Upper lobe of right lung (tissue), 1 donor: ENCODE data around the gene TRPC1. TPM values are rescaled to one million over a fixed set of nuclear protein-coding genes. Genes with fewer than 3 reads are reported as not detected.

ENCODE experiments used
- ATAC-seq: fragments of 200-7000 bp; cut with Tn5 transposase; one replicate; pipeline ENCODE4 v1.9.1; 2020; ENCODE audit warnings: mild to moderate bottlenecking, moderate library complexity
- DNase-seq: peaks from one replicate; pipeline ENCODE4 v3.0.0-alpha.2; 2020
- H3K27ac ChIP-seq: fragments of 200-600 bp; one replicate; pipeline ENCODE4 v1.8.0; 2022
- H3K27me3 ChIP-seq: fragments of 200-600 bp; one replicate; pipeline ENCODE4 v1.8.0; 2022; ENCODE audit warnings: mild to moderate bottlenecking
- H3K36me3 ChIP-seq: fragments of 200-600 bp; one replicate; pipeline ENCODE4 v1.8.0; 2022
- H3K4me1 ChIP-seq: fragments of 200-600 bp; one replicate; pipeline ENCODE4 v1.8.0; 2022
- H3K4me3 ChIP-seq: fragments of 200-600 bp; one replicate; pipeline ENCODE4 v1.8.0; 2022; ENCODE audit warnings: mild to moderate bottlenecking
- H3K9me3 ChIP-seq: fragments of 200-600 bp; one replicate; pipeline ENCODE4 v1.8.0; 2022
- intact Hi-C: fragments of 100-400 bp; cut with DNase I; formaldehyde crosslinking; loops from one replicate; pipeline ENCODE4 v1.11.0; 2022
- total RNA-seq: library from RNA; stranded (reverse); fragmentation: NEBNext Ultra II Directional; extraction: Animal tissue kit (Norgen Biotek cat#: 25700); gene quantifications from one replicate; pipeline ENCODE4 v1.2.1, GENCODE V29; 2021
- TF ChIP-seq, protein P1 (sequence below): fragments of 200-600 bp; IDR thresholded peaks from one replicate; pipeline ENCODE4 v1.8.0; 2022; ENCODE audit warnings: antibody characterized with exemption
- donor health status: DM: no; HTN: yes; CAD: no; lungs with severe emphysema.

TRPC1 gene
- total RNA-seq, 1 donor from 2014 or later = 5.6 TPM

DNA sequence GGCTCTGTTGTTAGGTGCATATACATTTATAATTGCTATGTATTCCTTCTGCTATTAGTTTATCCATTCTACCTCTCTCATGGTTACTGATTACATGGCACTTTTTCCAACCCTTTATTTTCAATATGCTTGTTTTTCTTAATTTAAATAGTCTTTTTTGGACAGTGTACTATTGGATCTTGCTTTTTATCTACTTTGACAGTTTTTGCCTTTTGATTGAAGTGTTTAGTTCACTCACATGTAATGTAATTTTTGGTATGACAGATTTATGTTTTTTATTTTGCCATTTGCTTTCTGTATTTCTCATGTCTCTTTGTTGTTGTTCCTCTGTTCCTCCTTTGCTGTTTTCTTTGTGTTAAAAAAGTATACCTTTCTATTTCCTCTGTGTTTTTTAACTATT lies 44.5 kb downstream of the TRPC1 start:
- no peak for DNase-seq
- no peak for ATAC-seq
- Histone ChIP-seq H3K4me3 (no peak overlapping the region), H3K36me3 (no peaks in the 10 kb centered on the region), H3K27ac (no peak overlapping the region), H3K27me3 (no peaks in the 10 kb centered on the region), H3K9me3 (no peaks in the 10 kb centered on the region), H3K4me1 (no peaks in the 10 kb centered on the region)
- intact Hi-C loops = no loop called here
- TF ChIP-seq, protein P1, sequence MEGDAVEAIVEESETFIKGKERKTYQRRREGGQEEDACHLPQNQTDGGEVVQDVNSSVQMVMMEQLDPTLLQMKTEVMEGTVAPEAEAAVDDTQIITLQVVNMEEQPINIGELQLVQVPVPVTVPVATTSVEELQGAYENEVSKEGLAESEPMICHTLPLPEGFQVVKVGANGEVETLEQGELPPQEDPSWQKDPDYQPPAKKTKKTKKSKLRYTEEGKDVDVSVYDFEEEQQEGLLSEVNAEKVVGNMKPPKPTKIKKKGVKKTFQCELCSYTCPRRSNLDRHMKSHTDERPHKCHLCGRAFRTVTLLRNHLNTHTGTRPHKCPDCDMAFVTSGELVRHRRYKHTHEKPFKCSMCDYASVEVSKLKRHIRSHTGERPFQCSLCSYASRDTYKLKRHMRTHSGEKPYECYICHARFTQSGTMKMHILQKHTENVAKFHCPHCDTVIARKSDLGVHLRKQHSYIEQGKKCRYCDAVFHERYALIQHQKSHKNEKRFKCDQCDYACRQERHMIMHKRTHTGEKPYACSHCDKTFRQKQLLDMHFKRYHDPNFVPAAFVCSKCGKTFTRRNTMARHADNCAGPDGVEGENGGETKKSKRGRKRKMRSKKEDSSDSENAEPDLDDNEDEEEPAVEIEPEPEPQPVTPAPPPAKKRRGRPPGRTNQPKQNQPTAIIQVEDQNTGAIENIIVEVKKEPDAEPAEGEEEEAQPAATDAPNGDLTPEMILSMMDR = no peak

DNA sequence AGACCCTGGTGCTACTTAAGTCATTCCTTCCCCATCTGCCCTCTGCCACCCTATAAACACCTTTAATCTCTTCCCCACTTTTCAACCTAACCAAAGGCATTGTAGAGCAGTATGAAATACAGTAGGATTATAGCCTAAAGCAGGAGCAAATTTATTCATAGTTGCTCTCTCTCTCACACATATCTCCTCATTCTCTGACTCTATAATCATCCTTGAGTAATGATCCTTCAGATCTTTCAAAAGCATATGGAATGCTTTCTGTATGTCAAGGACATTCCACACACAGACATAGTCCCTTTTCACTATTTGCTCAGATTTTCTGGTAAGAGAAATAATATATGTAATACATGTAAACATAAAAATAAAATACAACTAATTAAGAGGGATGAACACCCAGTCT lies 54.1 kb downstream of the TRPC1 start:
- no peak for ATAC-seq
- H3K4me3 ChIP-seq = no peak overlapping the region
- no peak for DNase-seq
- intact Hi-C loops = no loop called here
- TF ChIP-seq, protein P1 = no peak
- no peaks in the 10 kb centered on the region for H3K36me3 ChIP-seq
- H3K27ac ChIP-seq = no peak overlapping the region
- H3K27me3 ChIP-seq = no peaks in the 10 kb centered on the region
- no peaks in the 10 kb centered on the region for H3K4me1 ChIP-seq
- H3K9me3 ChIP-seq = no peaks in the 10 kb centered on the region

DNA sequence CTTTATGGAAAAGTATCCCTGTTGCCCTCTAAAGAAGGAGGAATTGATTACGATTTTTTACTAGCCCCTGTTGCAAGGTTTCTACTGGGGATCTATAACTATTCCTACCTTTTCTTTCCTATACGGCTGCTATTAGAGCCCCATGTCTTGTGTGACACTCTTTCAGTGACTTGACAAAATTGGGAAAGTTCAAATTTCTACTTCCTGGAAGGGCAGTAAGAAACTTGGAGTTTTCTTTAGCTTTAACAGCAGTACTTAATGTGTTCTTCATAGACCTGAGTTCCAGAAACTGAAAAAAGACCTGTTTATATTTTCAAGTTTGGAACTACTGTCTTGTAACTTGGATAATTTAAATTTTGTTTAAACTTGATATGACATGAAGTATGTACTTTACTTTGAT lies 54.7 kb downstream of the TRPC1 start:
- Histone ChIP-seq H3K4me3 (no peak overlapping the region), H3K36me3 (no peaks in the 10 kb centered on the region), H3K27ac (no peak overlapping the region), H3K9me3 (no peaks in the 10 kb centered on the region), H3K4me1 (no peaks in the 10 kb centered on the region), H3K27me3 (no peaks in the 10 kb centered on the region)
- no peak for DNase-seq
- ATAC-seq = no peak
- TF ChIP-seq, protein P1 = no peak
- intact Hi-C loops = no loop called here

DNA sequence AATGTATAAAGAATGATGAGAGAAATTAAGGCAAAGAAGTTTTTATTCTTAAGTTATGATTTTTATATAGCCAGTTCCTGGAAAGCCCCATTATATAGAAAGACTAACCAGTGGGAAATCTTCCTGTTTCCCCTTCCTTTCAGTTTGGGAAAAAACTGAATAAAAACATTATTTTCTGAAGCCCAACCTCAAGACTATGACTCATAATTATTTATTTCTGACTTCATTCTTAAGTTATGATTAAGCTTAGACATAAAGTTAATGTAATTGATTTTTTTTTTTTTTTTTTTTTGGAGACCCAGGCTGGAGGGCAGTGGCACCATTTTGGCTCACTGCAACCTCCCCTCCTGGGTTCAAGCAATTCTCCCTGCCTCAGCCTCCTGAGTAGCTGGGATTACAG lies 55.8 kb downstream of the TRPC1 start:
- DNase-seq (no peak), ATAC-seq (no peak)
- Histone ChIP-seq H3K9me3 (no peaks in the 10 kb centered on the region), H3K4me3 (no peak overlapping the region), H3K4me1 (no peaks in the 10 kb centered on the region), H3K36me3 (no peaks in the 10 kb centered on the region), H3K27me3 (no peaks in the 10 kb centered on the region), H3K27ac (no peak overlapping the region)
- TF ChIP-seq, protein P1 = no peak
- intact Hi-C loops = no loop called here

DNA sequence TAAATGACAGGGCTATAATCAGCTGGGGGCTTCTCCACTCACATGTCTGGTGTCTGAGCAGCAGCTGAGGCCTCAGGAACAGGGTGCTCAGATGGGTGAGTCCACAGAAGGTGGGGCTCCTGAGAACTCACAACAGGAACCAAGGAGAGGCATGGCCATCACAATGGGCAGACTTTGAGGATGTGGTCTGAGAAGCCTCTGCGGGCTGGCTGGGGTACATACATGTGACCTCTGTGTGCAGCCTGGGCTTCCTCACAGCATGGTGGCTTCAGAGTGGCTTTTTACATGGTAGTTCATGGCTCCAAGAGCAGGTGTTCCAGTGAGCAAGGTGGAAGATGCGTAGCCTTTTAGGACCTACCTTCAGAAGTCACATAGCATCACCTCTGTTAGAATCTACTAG lies 58.8 kb downstream of the TRPC1 start:
- no peaks in the 10 kb centered on the region for H3K36me3 ChIP-seq
- DNase-seq (no peak), ATAC-seq (no peak)
- TF ChIP-seq, protein P1 = no peak
- no peak overlapping the region for H3K4me3 ChIP-seq
- H3K27me3 ChIP-seq = no peaks in the 10 kb centered on the region
- no peak overlapping the region for H3K27ac ChIP-seq
- intact Hi-C loops = no loop called here
- no peaks in the 10 kb centered on the region for H3K9me3 ChIP-seq
- no peaks in the 10 kb centered on the region for H3K4me1 ChIP-seq

DNA sequence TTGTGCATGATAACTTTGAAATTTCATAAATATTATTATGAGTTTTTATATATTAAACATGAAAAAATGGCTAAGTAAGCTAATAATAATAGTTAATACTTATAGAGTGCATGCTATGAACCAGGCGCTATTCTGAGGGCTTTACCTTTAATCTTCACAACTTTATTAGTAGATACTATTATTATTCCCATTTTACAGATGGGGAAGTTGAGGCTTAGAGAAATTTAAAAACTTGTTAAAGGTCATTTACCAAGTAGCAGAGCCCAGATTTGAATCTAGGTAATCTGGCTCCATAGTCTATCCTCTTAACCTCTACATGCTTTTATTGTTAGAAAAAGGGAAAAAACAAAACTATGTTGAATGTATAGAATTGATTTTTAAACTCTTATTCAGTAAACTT lies 60.4 kb downstream of the TRPC1 start:
- Histone ChIP-seq H3K4me3 (no peak overlapping the region), H3K9me3 (no peaks in the 10 kb centered on the region), H3K36me3 (no peaks in the 10 kb centered on the region), H3K4me1 (no peaks in the 10 kb centered on the region), H3K27ac (no peak overlapping the region), H3K27me3 (no peaks in the 10 kb centered on the region)
- no peak for ATAC-seq
- TF ChIP-seq, protein P1 = no peak
- intact Hi-C loops = no loop called here
- no peak for DNase-seq
